GM23248 (cell line): ENCODE measurements around the gene HTR3A.

Source experiments
- EZH2 ChIP-seq: fragments of 200-600 bp; sonication (generic); IDR thresholded peaks from 2 replicates; pipeline ENCODE4 v1.6.1; 2018; ENCODE audit warnings: antibody characterized with exemption, mild to moderate bottlenecking; ENCODE audit not compliant: insufficient read depth, poor library complexity, severe bottlenecking
- EZH2phosphoT487 ChIP-seq: fragments of 200-600 bp; sonication (generic); IDR thresholded peaks from 2 replicates; pipeline ENCODE4 v1.6.1; 2018; ENCODE audit warnings: antibody characterized with exemption, moderate library complexity, mild to moderate bottlenecking, low read depth; ENCODE audit not compliant: insufficient read depth

DNA sequence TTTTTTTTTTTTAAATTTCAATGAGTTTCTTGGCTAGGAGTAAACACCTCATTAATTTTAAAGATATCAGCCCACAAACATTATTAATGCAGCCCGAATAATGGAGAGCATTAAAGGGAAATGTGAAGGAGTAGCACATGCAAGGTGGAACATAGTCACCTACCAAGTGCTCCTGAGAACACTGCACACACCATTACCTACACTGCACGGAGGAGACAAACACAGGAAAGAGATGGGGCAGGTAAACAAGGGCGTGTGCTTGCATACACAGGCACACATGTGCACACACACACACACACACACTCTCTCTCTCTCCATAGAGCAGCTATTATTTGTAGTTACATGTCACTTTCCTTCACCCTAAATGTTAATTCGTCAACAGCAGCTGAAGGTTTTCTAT is 40.1 kb upstream of the HTR3A start:
- no peak for TF ChIP-seq EZH2phosphoT487
- no peak for TF ChIP-seq EZH2
